H1 (cell line): ENCODE measurements around the gene POLE. TPM values are rescaled to one million over a fixed set of nuclear protein-coding genes. Genes with fewer than 3 reads are reported as not detected.

Experiments used
- CTCF ChIA-PET: fragments of 300-600 bp; sonication (Branson Sonifier 250); formaldehyde crosslinking; loops from one replicate; lab custom pipeline; 2021; ENCODE audit not compliant: partially characterized antibody; lab: Charles Lee
- POLR2A ChIA-PET: fragments of 300-600 bp; sonication (Branson Sonifier 250); formaldehyde crosslinking; loops from one replicate; lab custom pipeline; 2021; ENCODE audit warnings: inconsistent platforms; ENCODE audit not compliant: partially characterized antibody; lab: Charles Lee
- DNase-seq, 2 experiments: peaks; one replicate each; pipeline versions ENCODE4 v3.0.0 to v3.0.0-alpha.2; 2010 to 2022; ENCODE audit warnings: low spot score in 2 of 2, low read depth in 1 of 2, mixed read lengths in 1 of 2
- FAIRE-seq: peaks from 2 replicates; lab custom pipeline; 2011; peaks lifted over from hg19 to GRCh38; lab: Jason Lieb, UNC
- H2AFZ ChIP-seq: 2 replicates; pipeline ENCODE4 v1.8.1; 2012; ENCODE audit warnings: low read length, inconsistent platforms
- H2AK5ac ChIP-seq: 2 replicates; pipeline ENCODE4 v1.6.1; 2013; ENCODE audit warnings: low read depth, low read length
- H2BK120ac ChIP-seq: replicated peaks from 2 replicates; pipeline ENCODE3; 2013; ENCODE audit warnings: low read depth, low read length, inconsistent platforms
- H2BK12ac ChIP-seq: 2 replicates; pipeline ENCODE4 v1.6.1; 2013; ENCODE audit warnings: low read depth, low read length
- H2BK15ac ChIP-seq: 2 replicates; pipeline ENCODE4 v1.6.1; 2013; ENCODE audit warnings: low read length
- H2BK20ac ChIP-seq: 2 replicates; pipeline ENCODE4 v1.6.1; 2013; ENCODE audit warnings: low read length
- H2BK5ac ChIP-seq: 2 replicates; pipeline ENCODE4 v1.6.1; 2013; ENCODE audit warnings: low read depth, low read length
- H3K14ac ChIP-seq: 2 replicates; pipeline ENCODE4 v1.6.1; 2013; ENCODE audit warnings: inconsistent platforms; ENCODE audit not compliant: insufficient read length
- H3K18ac ChIP-seq: 2 replicates; pipeline ENCODE4 v1.6.1; 2013; ENCODE audit warnings: low read length; ENCODE audit errors: extremely low read depth
- H3K23ac ChIP-seq: 2 replicates; pipeline ENCODE4 v1.6.1; 2013; ENCODE audit warnings: inconsistent platforms; ENCODE audit not compliant: insufficient read length
- H3K23me2 ChIP-seq: 2 replicates; pipeline ENCODE4 v1.6.1; 2013; ENCODE audit warnings: low read depth, low read length
- H3K27ac ChIP-seq: 2 replicates; pipeline ENCODE4 v1.6.1; 2011; ENCODE audit warnings: low read depth, low read length, inconsistent platforms
- H3K27me3 ChIP-seq, 4 experiments: replicated peaks in 1 of 4; 1 replicate in 1 of 4; 2 replicates in 3 of 4; pipeline versions ENCODE4 v1.6.1 to v1.8.1; 2011 to 2013; ENCODE audit warnings: low read length in 3 of 4, mild to moderate bottlenecking in 3 of 4, inconsistent platforms in 2 of 4, mixed read lengths in 2 of 4, moderate library complexity in 1 of 4; ENCODE audit not compliant: control insufficient read depth in 3 of 4, insufficient read depth in 3 of 4; ENCODE audit errors: extremely low read depth in 1 of 4
- H3K36me3 ChIP-seq, 4 experiments: 2 replicates each; pipeline versions ENCODE4 v1.6.1 to v1.8.1; 2011 to 2013; ENCODE audit warnings: mild to moderate bottlenecking in 4 of 4, low read length in 3 of 4, moderate library complexity in 2 of 4, control low read depth in 1 of 4, inconsistent platforms in 1 of 4; ENCODE audit not compliant: insufficient read depth in 4 of 4, control insufficient read depth in 2 of 4
- H3K4ac ChIP-seq: replicated peaks from 2 replicates; pipeline ENCODE3; 2013; ENCODE audit warnings: low read length, low read depth, mixed read lengths, inconsistent platforms; ENCODE audit not compliant: insufficient read length
- H3K4me1 ChIP-seq, 4 experiments: replicated peaks in 1 of 4; 1 replicate in 1 of 4; 2 replicates in 3 of 4; pipeline versions ENCODE4 v1.6.1 to v1.8.1; 2011 to 2013; ENCODE audit warnings: low read length in 3 of 4, inconsistent platforms in 2 of 4, mixed read lengths in 1 of 4; ENCODE audit not compliant: insufficient read depth in 4 of 4, control insufficient read depth in 3 of 4
- H3K4me2 ChIP-seq, 2 experiments: 2 replicates each; pipeline versions ENCODE4 v1.6.1 to v1.8.1; 2011 to 2013; ENCODE audit warnings: low read depth in 2 of 2, low read length in 2 of 2, control low read depth in 1 of 2, inconsistent platforms in 1 of 2, mild to moderate bottlenecking in 1 of 2; ENCODE audit not compliant: insufficient read depth in 1 of 2
- H3K4me3 ChIP-seq, 4 experiments: fragments of 200-600, 300-600 bp in 1 of 4; sonication (generic), shearing (Covaris generic), sonication (Bioruptor Twin) in 1 of 4; 2 replicates each; pipeline versions ENCODE4 v1.5.1 to v1.8.1; 2011 to 2016; ENCODE audit warnings: low read length in 4 of 4, low read depth in 3 of 4, control low read depth in 2 of 4, inconsistent platforms in 2 of 4, mild to moderate bottlenecking in 2 of 4, mixed read lengths in 1 of 4, moderate library complexity in 1 of 4; ENCODE audit not compliant: insufficient read depth in 2 of 4; ENCODE audit errors: extremely low read depth in 1 of 4
- H3K56ac ChIP-seq: replicated peaks from 2 replicates; pipeline ENCODE3; 2013; ENCODE audit warnings: low read depth, mild to moderate bottlenecking, mixed read lengths, low read length, inconsistent platforms; ENCODE audit not compliant: insufficient read length
- H3K79me1 ChIP-seq: 2 replicates; pipeline ENCODE4 v1.6.1; 2013; ENCODE audit warnings: low read depth, low read length, control low read depth
- H3K79me2 ChIP-seq, 2 experiments: 2 replicates each; pipeline versions ENCODE4 v1.6.1 to v1.8.1; 2012 to 2013; ENCODE audit warnings: low read length in 2 of 2, mild to moderate bottlenecking in 2 of 2, inconsistent platforms in 1 of 2; ENCODE audit not compliant: insufficient read depth in 2 of 2, control insufficient read depth in 1 of 2
- H3K9ac ChIP-seq, 4 experiments: replicated peaks in 1 of 4; 1 replicate in 1 of 4; 2 replicates in 3 of 4; pipeline versions ENCODE4 v1.6.1 to v1.8.1; 2011 to 2013; ENCODE audit warnings: low read depth in 3 of 4, low read length in 3 of 4, control low read depth in 2 of 4, mild to moderate bottlenecking in 2 of 4, moderate library complexity in 2 of 4, inconsistent platforms in 1 of 4; ENCODE audit errors: extremely low read depth in 1 of 4
- H3K9me3 ChIP-seq, 2 experiments: 2 replicates each; pipeline versions ENCODE4 v1.6.1 to v1.8.1; 2012 to 2013; ENCODE audit warnings: mild to moderate bottlenecking in 2 of 2, moderate library complexity in 2 of 2, control low read depth in 1 of 2, inconsistent platforms in 1 of 2, low read depth in 1 of 2, low read length in 1 of 2, mixed read lengths in 1 of 2; ENCODE audit not compliant: insufficient read depth in 2 of 2
- H4K20me1 ChIP-seq, 2 experiments: replicated peaks in 1 of 2; 2 replicates each; pipeline versions ENCODE3 to v1.8.1; 2011 to 2013; ENCODE audit warnings: inconsistent platforms in 2 of 2, low read length in 2 of 2, mild to moderate bottlenecking in 1 of 2; ENCODE audit not compliant: insufficient read depth in 2 of 2, control insufficient read depth in 1 of 2
- H4K5ac ChIP-seq: 2 replicates; pipeline ENCODE4 v1.6.1; 2013; ENCODE audit warnings: low read length, low read depth, mixed read lengths, inconsistent platforms; ENCODE audit not compliant: insufficient read length
- H4K8ac ChIP-seq: 2 replicates; pipeline ENCODE4 v1.8.0; 2013; ENCODE audit warnings: mild to moderate bottlenecking, moderate library complexity, low read length, inconsistent platforms; ENCODE audit not compliant: insufficient read depth; ENCODE audit errors: extremely low read depth
- H4K91ac ChIP-seq: replicated peaks from 2 replicates; pipeline ENCODE3; 2013; ENCODE audit warnings: low read length, mixed read lengths, inconsistent platforms; ENCODE audit not compliant: insufficient read length
- CEBPB ChIP-seq: IDR thresholded peaks from 2 replicates; pipeline ENCODE4 v1.6.1; 2012; ENCODE audit warnings: low read depth, low read length
- KDM4A ChIP-seq: IDR thresholded peaks from one replicate; pipeline ENCODE4 v1.7.1; 2012; ENCODE audit warnings: low read depth, mild to moderate bottlenecking, moderate library complexity, low read length, inconsistent platforms; ENCODE audit not compliant: severe bottlenecking
- WGBS, 2 experiments: shearing (Covaris generic) in 1 of 2; methylation state at CpG; one replicate each; pipeline versions ENCODE4 v1.1.6 to v1.1.7; 2013 to 2015; ENCODE audit warnings: low lambda C conversion rate in 2 of 2, mixed read lengths in 2 of 2, inconsistent platforms in 1 of 2, low coverage in 1 of 2, missing lambda C conversion rate in 1 of 2; ENCODE audit not compliant: insufficient replicate concordance in 2 of 2, insufficient coverage in 1 of 2, insufficient read length in 1 of 2; ENCODE audit errors: extremely low coverage in 1 of 2, missing lambda C conversion rate in 1 of 2; 5-methylcytosine and 5-hydroxymethylcytosine counted together
- polyA plus RNA-seq, 7 experiments: library from polyadenylated mRNA; depleted of rRNA in 3 of 7; stranded (reverse) in 5 of 7; unstranded in 2 of 7; fragments of >200 nt in 5 of 7; fragments of 200-250 nt in 2 of 7; gene quantifications; 1 replicate in 5 of 7; 2 replicates in 1 of 7; 4 replicates in 1 of 7; pipeline versions ENCODE4 v1.2.1 to v1.2.3, GENCODE V29; 2011 to 2013; ENCODE audit warnings: missing spikeins in 2 of 7, mixed read lengths in 2 of 7
- total RNA-seq: library from RNA; stranded (reverse); fragmentation: NEBNext Ultra II Directional; extraction: Animal tissue kit (Norgen Biotek cat#: 25700); gene quantifications from 2 replicates; pipeline ENCODE4 v1.2.1, GENCODE V29; 2021

The POLE gene
- total and polyA plus RNA-seq, 2 of the 8 experiments (the other 6 are each of a cell fraction or from before 2014, with no cell fraction given): 59.7 to 115 TPM

DNA sequence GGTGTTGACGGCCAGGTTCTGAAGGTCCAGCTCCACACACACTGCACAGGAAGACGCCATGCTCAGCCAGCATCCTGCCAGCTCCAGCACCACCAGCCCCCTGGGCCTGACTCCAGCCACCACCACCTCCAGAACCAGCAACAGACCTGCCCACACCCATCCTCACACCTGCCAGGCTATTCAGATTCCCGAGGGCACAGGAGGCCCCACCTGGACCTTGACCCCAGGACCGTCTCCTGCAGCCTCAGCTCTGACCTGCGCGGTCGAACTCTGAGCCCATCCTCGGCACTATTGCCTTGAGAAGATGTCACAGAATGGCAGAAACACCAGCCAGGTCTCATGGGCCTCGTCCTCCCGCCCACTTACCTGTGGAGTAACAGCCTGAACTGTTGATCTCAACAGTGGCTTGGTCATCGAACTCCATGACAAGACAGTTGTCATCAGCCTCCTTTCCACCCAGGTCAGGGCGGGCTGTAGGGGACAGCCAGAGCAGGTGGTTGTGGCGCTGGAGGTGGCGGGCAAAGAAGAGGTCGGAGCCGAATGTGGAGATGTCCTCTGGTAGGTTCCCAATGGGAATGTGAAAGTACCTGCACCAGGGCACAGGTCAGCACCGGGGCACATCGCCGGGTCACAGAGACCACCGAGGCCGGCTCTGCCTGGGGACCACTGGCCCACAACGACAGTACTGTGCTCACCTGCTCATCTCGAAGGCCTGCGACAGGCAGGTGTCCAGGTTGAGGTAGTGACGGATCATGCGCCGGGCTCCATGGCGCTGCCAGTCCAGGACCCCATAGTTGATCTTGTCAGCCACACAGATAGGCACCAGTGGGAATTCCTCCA is 45.1 kb downstream of the POLE start:
- H4K91ac ChIP-seq: no peak overlapping the region
- H3K23ac ChIP-seq: no peak overlapping the region
- H3K4me3 ChIP-seq: no peak overlapping the region
- peaks cover 36 to 67% (median 59%) of the 10 kb centered on the region in 4 experiments for H3K36me3 ChIP-seq
- no peaks in the 10 kb centered on the region for H3K9me3 ChIP-seq
- 92% methylated on average over 27 of the region's 28 CpGs; no CpG with 5 or more reads in 1 of the 2 experiments for WGBS, 2 experiments
- no peak overlapping the region for H3K18ac ChIP-seq
- no peaks in the 10 kb centered on the region for H3K23me2 ChIP-seq
- peaks cover 5 to 34% of the 10 kb centered on the region in 2 experiments for H4K20me1 ChIP-seq
- no peaks in the 10 kb centered on the region for H3K79me2 ChIP-seq
- no peak overlapping the region for H2AK5ac ChIP-seq
- H3K4ac ChIP-seq: no peak overlapping the region
- FAIRE-seq (no peak), DNase-seq (no peak)
- no peak overlapping the region for H3K4me2 ChIP-seq
- H3K4me1 ChIP-seq: no peaks in the 10 kb centered on the region
- no peak overlapping the region for H2BK12ac ChIP-seq
- H3K9ac ChIP-seq: no peak overlapping the region
- H2BK120ac ChIP-seq: no peak overlapping the region
- H4K8ac ChIP-seq: no peak overlapping the region
- H3K79me1 ChIP-seq: no peaks in the 10 kb centered on the region; the same call in 1 of the 2 replicates
- no peak overlapping the region for H3K27ac ChIP-seq
- POLR2A ChIA-PET: interaction anchor here (0.9 to 1.1 kb wide), 3 partner anchors 10 to 18 kb away, joined by 3 read pairs; no protein-coding TSS in a partner anchor
- no peak overlapping the region for H2BK20ac ChIP-seq
- H3K27me3 ChIP-seq: no peaks in the 10 kb centered on the region
- no peak overlapping the region for H2BK5ac ChIP-seq
- no peak overlapping the region for H2BK15ac ChIP-seq
- H4K5ac ChIP-seq: no peak overlapping the region
- H3K14ac ChIP-seq: no peak overlapping the region
- CTCF ChIA-PET: no interaction called here
- no peak overlapping the region for H2AFZ ChIP-seq
- H3K56ac ChIP-seq: no peak overlapping the region
- TF ChIP-seq CEBPB: no peak
- TF ChIP-seq KDM4A: no peak
- TF ChIP-seq, all 59 proteins: peak for 0
